ENCODE results near the gene IGF2R. TPM values are rescaled to one million over a fixed set of nuclear protein-coding genes. Genes with fewer than 3 reads are reported as not detected.

IGF2R gene
- total RNA-seq, 6 experiments from 2014 or later: 77.3 to 119 (median 88.1) TPM

DNA sequence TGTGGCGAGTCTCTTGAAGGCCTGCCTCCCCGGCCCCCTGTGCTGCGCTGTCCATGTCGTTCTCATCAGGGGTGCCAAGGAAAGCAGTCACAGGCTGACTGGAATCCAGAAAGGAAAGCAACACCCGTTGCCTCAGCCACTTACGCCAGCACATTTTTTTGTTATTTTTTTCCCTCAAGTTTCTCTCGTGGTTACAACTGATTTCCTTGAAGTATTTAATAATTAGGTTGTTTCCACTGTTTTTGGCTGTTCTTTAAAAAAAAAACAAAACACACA, 134.9 kb downstream of the IGF2R start:
- DNase-seq: no peak
- H3K4me1 Mint-ChIP-seq (ENCODE audit: low read depth): no peaks in the 10 kb centered on the region
- H3K27ac Mint-ChIP-seq: no peak overlapping the region
- H3K27me3 Mint-ChIP-seq (ENCODE audit: insufficient read depth): no peaks in the 10 kb centered on the region; the same call in 1 of the 2 replicates
- H3K9me3 Mint-ChIP-seq: no peaks in the 10 kb centered on the region
- no peak overlapping the region for H3K4me3 Mint-ChIP-seq
- TF ChIP-seq, protein P1, sequence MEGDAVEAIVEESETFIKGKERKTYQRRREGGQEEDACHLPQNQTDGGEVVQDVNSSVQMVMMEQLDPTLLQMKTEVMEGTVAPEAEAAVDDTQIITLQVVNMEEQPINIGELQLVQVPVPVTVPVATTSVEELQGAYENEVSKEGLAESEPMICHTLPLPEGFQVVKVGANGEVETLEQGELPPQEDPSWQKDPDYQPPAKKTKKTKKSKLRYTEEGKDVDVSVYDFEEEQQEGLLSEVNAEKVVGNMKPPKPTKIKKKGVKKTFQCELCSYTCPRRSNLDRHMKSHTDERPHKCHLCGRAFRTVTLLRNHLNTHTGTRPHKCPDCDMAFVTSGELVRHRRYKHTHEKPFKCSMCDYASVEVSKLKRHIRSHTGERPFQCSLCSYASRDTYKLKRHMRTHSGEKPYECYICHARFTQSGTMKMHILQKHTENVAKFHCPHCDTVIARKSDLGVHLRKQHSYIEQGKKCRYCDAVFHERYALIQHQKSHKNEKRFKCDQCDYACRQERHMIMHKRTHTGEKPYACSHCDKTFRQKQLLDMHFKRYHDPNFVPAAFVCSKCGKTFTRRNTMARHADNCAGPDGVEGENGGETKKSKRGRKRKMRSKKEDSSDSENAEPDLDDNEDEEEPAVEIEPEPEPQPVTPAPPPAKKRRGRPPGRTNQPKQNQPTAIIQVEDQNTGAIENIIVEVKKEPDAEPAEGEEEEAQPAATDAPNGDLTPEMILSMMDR (IDR thresholded peaks at IDR 0.05): no peak
- peaks cover 19% of the 10 kb centered on the region for H3K36me3 Mint-ChIP-seq (ENCODE audit: low read depth)

DNA sequence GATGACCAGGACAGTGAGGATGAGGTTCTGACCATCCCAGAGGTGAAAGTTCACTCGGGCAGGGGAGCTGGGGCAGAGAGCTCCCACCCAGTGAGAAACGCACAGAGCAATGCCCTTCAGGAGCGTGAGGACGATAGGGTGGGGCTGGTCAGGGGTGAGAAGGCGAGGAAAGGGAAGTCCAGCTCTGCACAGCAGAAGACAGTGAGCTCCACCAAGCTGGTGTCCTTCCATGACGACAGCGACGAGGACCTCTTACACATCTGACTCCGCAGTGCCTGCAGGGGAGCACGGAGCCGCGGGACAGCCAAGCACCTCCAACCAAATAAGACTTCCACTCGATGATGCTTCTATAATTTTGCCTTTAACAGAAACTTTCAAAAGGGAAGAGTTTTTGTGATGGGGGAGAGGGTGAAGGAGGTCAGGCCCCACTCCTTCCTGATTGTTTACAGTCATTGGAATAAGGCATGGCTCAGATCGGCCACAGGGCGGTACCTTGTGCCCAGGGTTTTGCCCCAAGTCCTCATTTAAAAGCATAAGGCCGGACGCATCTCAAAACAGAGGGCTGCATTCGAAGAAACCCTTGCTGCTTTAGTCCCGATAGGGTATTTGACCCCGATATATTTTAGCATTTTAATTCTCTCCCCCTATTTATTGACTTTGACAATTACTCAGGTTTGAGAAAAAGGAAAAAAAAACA, 136.1 kb downstream of the IGF2R start:
- H3K9me3 Mint-ChIP-seq: no peaks in the 10 kb centered on the region
- H3K27me3 Mint-ChIP-seq (ENCODE audit: insufficient read depth): no peaks in the 10 kb centered on the region; the same call in 1 of the 2 replicates
- H3K4me3 Mint-ChIP-seq: no peak overlapping the region
- H3K4me1 Mint-ChIP-seq (ENCODE audit: low read depth): peaks cover under 1% of the 10 kb centered on the region; the same call in 1 of the 2 replicates
- H3K27ac Mint-ChIP-seq: no peak overlapping the region
- TF ChIP-seq, protein P1 (IDR thresholded peaks at IDR 0.05): no peak
- H3K36me3 Mint-ChIP-seq (ENCODE audit: low read depth): peaks cover 16% of the 10 kb centered on the region
- no peak for DNase-seq

DNA sequence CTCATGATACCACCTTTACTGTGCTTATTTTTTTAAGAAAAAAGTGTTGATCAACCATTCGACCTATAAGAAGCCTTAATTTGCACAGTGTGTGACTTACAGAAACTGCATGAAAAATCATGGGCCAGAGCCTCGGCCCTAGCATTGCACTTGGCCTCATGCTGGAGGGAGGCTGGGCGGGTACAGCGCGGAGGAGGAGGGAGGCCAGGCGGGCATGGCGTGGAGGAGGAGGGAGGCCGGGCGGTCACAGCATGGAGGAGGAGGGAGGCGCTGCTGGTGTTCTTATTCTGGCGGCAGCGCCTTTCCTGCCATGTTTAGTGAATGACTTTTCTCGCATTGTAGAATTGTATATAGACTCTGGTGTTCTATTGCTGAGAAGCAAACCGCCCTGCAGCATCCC, 137.1 kb downstream of the IGF2R start:
- no peaks in the 10 kb centered on the region; the same call in 1 of the 2 replicates for H3K27me3 Mint-ChIP-seq (ENCODE audit: insufficient read depth)
- H3K9me3 Mint-ChIP-seq: no peaks in the 10 kb centered on the region
- H3K4me3 Mint-ChIP-seq: no peak overlapping the region
- peaks cover 16% of the 10 kb centered on the region for H3K36me3 Mint-ChIP-seq (ENCODE audit: low read depth)
- TF ChIP-seq, protein P1 (IDR thresholded peaks at IDR 0.05): no peak
- H3K4me1 Mint-ChIP-seq (ENCODE audit: low read depth): peaks cover 11% of the 10 kb centered on the region
- DNase-seq: no peak
- H3K27ac Mint-ChIP-seq: no peak overlapping the region

DNA sequence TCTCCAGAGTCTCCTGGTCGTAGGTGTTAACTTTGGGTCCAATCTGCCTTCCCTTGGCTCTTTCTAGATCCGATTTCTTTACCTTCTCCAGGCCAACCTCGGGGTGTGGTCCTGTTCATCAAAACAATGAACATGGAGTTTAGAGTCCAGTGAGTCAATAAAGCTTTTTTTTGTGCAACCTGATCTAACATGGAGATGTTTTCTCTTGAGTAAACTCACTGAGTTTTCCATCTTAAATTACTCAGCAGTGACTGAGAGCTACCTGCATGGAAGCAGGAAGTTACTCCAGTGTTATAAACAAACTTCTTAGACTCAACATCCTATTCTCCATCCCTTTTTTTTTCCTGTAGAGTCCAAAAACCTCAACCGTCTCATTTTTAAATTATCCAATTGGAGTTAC, 137.8 kb downstream of the IGF2R start:
- H3K4me1 Mint-ChIP-seq (ENCODE audit: low read depth): peaks cover 11% of the 10 kb centered on the region
- no peaks in the 10 kb centered on the region; the same call in 1 of the 2 replicates for H3K27me3 Mint-ChIP-seq (ENCODE audit: insufficient read depth)
- TF ChIP-seq, protein P1 (IDR thresholded peaks at IDR 0.05): no peak
- no peaks in the 10 kb centered on the region for H3K9me3 Mint-ChIP-seq
- no peak for DNase-seq
- peak overlapping the region; percentile 19; the same call in 1 of the 2 replicates for H3K27ac Mint-ChIP-seq
- H3K36me3 Mint-ChIP-seq (ENCODE audit: low read depth): peaks cover 18% of the 10 kb centered on the region
- no peak overlapping the region for H3K4me3 Mint-ChIP-seq

DNA sequence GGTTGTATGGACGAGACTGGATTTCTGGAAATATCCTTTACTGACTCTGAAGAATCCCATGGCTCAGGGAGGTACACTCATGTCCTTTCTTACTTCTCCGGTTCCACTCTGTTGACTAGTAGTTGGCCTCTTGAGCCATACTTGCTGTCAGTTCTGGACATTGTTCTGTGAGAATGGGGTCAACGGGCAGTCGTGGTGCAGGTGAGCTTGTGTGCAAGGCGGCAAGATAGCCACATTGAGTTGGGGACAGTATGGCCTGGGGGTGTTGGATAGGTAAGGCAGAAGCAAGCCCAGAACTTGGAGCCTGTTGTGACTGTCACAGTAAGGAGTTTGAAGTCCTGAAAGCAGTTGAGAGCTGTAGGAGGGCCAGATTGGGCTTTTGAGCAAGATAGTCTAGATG, 139.2 kb downstream of the IGF2R start:
- TF ChIP-seq, protein P1 (IDR thresholded peaks at IDR 0.05): no peak
- no peak for DNase-seq
- Mint-ChIP-seq H3K27ac (no peak overlapping the region), H3K27me3 (ENCODE audit: insufficient read depth) (no peaks in the 10 kb centered on the region; the same call in 1 of the 2 replicates), H3K4me3 (no peak overlapping the region; the same call in 1 of the 2 replicates), H3K9me3 (no peaks in the 10 kb centered on the region), H3K4me1 (ENCODE audit: low read depth) (peaks cover 11% of the 10 kb centered on the region), H3K36me3 (ENCODE audit: low read depth) (peaks cover 26% of the 10 kb centered on the region)
